WTC11 (cell line): ENCODE measurements around the gene CRTAP. TPM values are rescaled to one million over a fixed set of nuclear protein-coding genes. Genes with fewer than 3 reads are reported as not detected.
A peak's percentile ranks its signal among the peaks of the same experiment; 100 is the strongest.

Experiments used
- ATAC-seq: fragments of 200-7000 bp; cut with Tn5 transposase; 2 replicates; pipeline ENCODE4 v1.10.0; 2021; ENCODE audit warnings: mild to moderate bottlenecking, moderate library complexity
- CTCF ChIA-PET: fragments of 300-600 bp; sonication (Branson Sonifier 250); formaldehyde crosslinking; loops from one replicate; lab custom pipeline; 2021; ENCODE audit warnings: antibody characterized with exemption; lab: Charles Lee
- POLR2A ChIA-PET: fragments of 350-600 bp; sonication (Branson Sonifier 250); formaldehyde crosslinking; loops from one replicate; lab custom pipeline; 2021; ENCODE audit warnings: antibody characterized with exemption; lab: Charles Lee
- DNase-seq: peaks from one replicate; pipeline ENCODE4 v3.0.0; 2021; ENCODE audit warnings: low spot score
- H3K27ac Mint-ChIP-seq: 2 replicates; pipeline ENCODE4 v1.8.0; 2021; ENCODE audit warnings: mixed read lengths
- H3K27me3 Mint-ChIP-seq: 2 replicates; pipeline ENCODE4 v1.8.0; 2021; ENCODE audit warnings: low read depth, mild to moderate bottlenecking, moderate library complexity, mixed read lengths
- H3K36me3 Mint-ChIP-seq: 2 replicates; pipeline ENCODE4 v1.8.0; 2021; ENCODE audit warnings: mixed read lengths
- H3K4me1 Mint-ChIP-seq: 2 replicates; pipeline ENCODE4 v1.8.0; 2022; ENCODE audit warnings: mixed read lengths
- H3K4me3 Mint-ChIP-seq: 2 replicates; pipeline ENCODE4 v1.8.0; 2021; ENCODE audit warnings: mild to moderate bottlenecking, moderate library complexity, mixed read lengths
- H3K9me3 Mint-ChIP-seq: 2 replicates; pipeline ENCODE4 v1.8.0; 2021; ENCODE audit warnings: mixed read lengths
- CBFB ChIP-seq: sonication (generic); formaldehyde crosslinking; IDR thresholded peaks from 2 replicates; pipeline ENCODE4 v1.8.1; 2022; ENCODE audit warnings: mild to moderate bottlenecking, low read depth, missing genetic modification reagents
- EMX1 ChIP-seq: fragments of 250-450 bp; sonication (Bioruptor Pico); IDR thresholded peaks from 2 replicates; pipeline ENCODE4 v1.8.0; 2021; ENCODE audit warnings: mild to moderate bottlenecking
- ETV6 ChIP-seq: sonication (generic); formaldehyde crosslinking; IDR thresholded peaks from 2 replicates; pipeline ENCODE4 v1.8.1; 2022; ENCODE audit warnings: mild to moderate bottlenecking, missing genetic modification reagents
- FOXJ3 ChIP-seq: sonication (generic); formaldehyde crosslinking; IDR thresholded peaks from 2 replicates; pipeline ENCODE4 v1.9.0; 2021; ENCODE audit warnings: missing genetic modification reagents, mild to moderate bottlenecking, borderline replicate concordance
- HMGA2 ChIP-seq: fragments of 250-450 bp; sonication (Bioruptor Pico); IDR thresholded peaks from 2 replicates; pipeline ENCODE4 v1.4.0; 2021; ENCODE audit warnings: mild to moderate bottlenecking, moderate library complexity
- JAZF1 ChIP-seq: fragments of 250-450 bp; sonication (Bioruptor Pico); IDR thresholded peaks from 2 replicates; pipeline ENCODE4 v1.9.0; 2021; ENCODE audit warnings: moderate library complexity, mild to moderate bottlenecking, inconsistent platforms
- KAT7 ChIP-seq: sonication (generic); formaldehyde crosslinking; IDR thresholded peaks from 2 replicates; pipeline ENCODE4 v1.8.1; 2023; ENCODE audit warnings: missing genetic modification reagents, mild to moderate bottlenecking, borderline replicate concordance
- MXD4 ChIP-seq: fragments of 250-450 bp; sonication (Bioruptor Pico); IDR thresholded peaks from 2 replicates; pipeline ENCODE4 v1.8.0; 2021; ENCODE audit warnings: mild to moderate bottlenecking, moderate library complexity, borderline replicate concordance
- NFE2L1 ChIP-seq: sonication (generic); formaldehyde crosslinking; IDR thresholded peaks from 2 replicates; pipeline ENCODE4 v1.8.1; 2023; ENCODE audit warnings: missing genetic modification reagents
- SP1 ChIP-seq: sonication (generic); formaldehyde crosslinking; conservative IDR thresholded peaks from 2 replicates; pipeline ENCODE4 v1.8.1; 2022; ENCODE audit warnings: missing genetic modification reagents
- TEAD4 ChIP-seq: sonication (generic); formaldehyde crosslinking; IDR thresholded peaks from 2 replicates; pipeline ENCODE4 v1.8.0; 2022; ENCODE audit warnings: mild to moderate bottlenecking, missing genetic modification reagents
- ZNF423 ChIP-seq: fragments of 250-450 bp; sonication (Bioruptor Pico); IDR thresholded peaks from 2 replicates; pipeline ENCODE4 v2.1.2; 2022; ENCODE audit warnings: mild to moderate bottlenecking, moderate library complexity
- total RNA-seq: library from RNA; stranded (reverse); gene quantifications from 3 replicates; pipeline ENCODE4 v1.2.3, GENCODE V29; 2021
- TF ChIP-seq, protein P1 (sequence below): sonication (generic); formaldehyde crosslinking; IDR thresholded peaks from 2 replicates; pipeline ENCODE4 v1.8.0; 2022; ENCODE audit warnings: mild to moderate bottlenecking, missing genetic modification reagents
- TF ChIP-seq, protein P2 (sequence below): sonication (generic); formaldehyde crosslinking; IDR thresholded peaks from 2 replicates; pipeline ENCODE4 v1.8.0; 2022; ENCODE audit warnings: mild to moderate bottlenecking, missing genetic modification reagents
- TF ChIP-seq, protein P3 (sequence below): sonication (generic); formaldehyde crosslinking; IDR thresholded peaks from 2 replicates; pipeline ENCODE4 v1.8.0; 2023; ENCODE audit warnings: missing genetic modification reagents, mild to moderate bottlenecking, borderline replicate concordance
- TF ChIP-seq, protein P4 (sequence below): sonication (generic); formaldehyde crosslinking; IDR thresholded peaks from 2 replicates; pipeline ENCODE4 v1.8.0; 2022; ENCODE audit warnings: mild to moderate bottlenecking, missing genetic modification reagents
- TF ChIP-seq, protein P5 (sequence below): sonication (generic); formaldehyde crosslinking; IDR thresholded peaks from 2 replicates; pipeline ENCODE4 v1.8.1; 2023; ENCODE audit warnings: mild to moderate bottlenecking, moderate library complexity, missing genetic modification reagents
- TF ChIP-seq, protein P6 (sequence below): sonication (generic); formaldehyde crosslinking; conservative IDR thresholded peaks from 2 replicates; pipeline ENCODE4 v1.8.1; 2022; ENCODE audit warnings: mild to moderate bottlenecking, missing genetic modification reagents
- TF ChIP-seq, protein P7 (sequence below): sonication (generic); formaldehyde crosslinking; IDR thresholded peaks from 2 replicates; pipeline ENCODE4 v1.8.0; 2023; ENCODE audit warnings: mild to moderate bottlenecking, missing genetic modification reagents

The CRTAP gene
- total RNA-seq, 1 experiment from 2014 or later = 156 TPM

DNA sequence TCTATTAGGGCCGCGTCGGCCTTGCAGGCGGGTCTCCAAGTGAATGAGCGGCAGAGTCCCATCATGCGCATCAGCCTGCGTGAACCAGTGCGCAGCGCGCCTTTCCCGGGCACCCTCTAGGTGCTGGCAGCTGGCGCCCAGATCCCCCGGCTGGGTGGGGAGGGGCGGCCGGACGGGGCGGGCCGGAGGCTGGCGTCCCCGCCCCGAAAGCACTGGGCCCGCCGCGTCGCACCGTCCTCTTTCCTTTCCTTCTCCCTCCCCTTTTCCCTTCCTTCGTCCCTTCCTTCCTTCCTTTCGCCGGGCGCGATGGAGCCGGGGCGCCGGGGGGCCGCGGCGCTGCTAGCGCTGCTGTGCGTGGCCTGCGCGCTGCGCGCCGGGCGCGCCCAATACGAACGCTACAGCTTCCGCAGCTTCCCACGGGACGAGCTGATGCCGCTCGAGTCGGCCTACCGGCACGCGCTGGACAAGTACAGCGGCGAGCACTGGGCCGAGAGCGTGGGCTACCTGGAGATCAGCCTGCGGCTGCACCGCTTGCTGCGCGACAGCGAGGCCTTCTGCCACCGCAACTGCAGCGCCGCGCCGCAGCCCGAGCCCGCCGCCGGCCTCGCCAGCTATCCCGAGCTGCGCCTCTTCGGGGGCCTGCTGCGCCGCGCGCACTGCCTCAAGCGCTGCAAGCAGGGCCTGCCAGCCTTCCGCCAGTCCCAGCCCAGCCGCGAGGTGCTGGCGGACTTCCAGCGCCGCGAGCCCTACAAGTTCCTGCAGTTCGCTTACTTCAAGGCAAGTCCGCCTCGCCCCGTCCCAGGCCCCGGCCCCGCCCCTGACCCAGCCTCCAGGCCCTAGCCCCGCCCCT is at the start of gene CRTAP (continued):
- TF ChIP-seq, protein P1, sequence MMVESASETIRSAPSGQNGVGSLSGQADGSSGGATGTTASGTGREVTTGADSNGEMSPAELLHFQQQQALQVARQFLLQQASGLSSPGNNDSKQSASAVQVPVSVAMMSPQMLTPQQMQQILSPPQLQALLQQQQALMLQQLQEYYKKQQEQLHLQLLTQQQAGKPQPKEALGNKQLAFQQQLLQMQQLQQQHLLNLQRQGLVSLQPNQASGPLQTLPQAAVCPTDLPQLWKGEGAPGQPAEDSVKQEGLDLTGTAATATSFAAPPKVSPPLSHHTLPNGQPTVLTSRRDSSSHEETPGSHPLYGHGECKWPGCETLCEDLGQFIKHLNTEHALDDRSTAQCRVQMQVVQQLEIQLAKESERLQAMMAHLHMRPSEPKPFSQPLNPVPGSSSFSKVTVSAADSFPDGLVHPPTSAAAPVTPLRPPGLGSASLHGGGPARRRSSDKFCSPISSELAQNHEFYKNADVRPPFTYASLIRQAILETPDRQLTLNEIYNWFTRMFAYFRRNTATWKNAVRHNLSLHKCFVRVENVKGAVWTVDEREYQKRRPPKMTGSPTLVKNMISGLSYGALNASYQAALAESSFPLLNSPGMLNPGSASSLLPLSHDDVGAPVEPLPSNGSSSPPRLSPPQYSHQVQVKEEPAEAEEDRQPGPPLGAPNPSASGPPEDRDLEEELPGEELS (CRISPR knock-in tag) = peak; percentile 56; the same call in 1 of the 2 replicates
- TF ChIP-seq, protein P2, sequence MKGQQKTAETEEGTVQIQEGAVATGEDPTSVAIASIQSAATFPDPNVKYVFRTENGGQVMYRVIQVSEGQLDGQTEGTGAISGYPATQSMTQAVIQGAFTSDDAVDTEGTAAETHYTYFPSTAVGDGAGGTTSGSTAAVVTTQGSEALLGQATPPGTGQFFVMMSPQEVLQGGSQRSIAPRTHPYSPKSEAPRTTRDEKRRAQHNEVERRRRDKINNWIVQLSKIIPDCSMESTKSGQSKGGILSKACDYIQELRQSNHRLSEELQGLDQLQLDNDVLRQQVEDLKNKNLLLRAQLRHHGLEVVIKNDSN (CRISPR knock-in tag) = no peak
- TF ChIP-seq FOXJ3 (CRISPR knock-in tag) (no peak), SP1 (peak; percentile 81), JAZF1 (CRISPR knock-in tag) (no peak), ETV6 (CRISPR knock-in tag) (peak; percentile 76), HMGA2 (no peak)
- TF ChIP-seq, protein P3, sequence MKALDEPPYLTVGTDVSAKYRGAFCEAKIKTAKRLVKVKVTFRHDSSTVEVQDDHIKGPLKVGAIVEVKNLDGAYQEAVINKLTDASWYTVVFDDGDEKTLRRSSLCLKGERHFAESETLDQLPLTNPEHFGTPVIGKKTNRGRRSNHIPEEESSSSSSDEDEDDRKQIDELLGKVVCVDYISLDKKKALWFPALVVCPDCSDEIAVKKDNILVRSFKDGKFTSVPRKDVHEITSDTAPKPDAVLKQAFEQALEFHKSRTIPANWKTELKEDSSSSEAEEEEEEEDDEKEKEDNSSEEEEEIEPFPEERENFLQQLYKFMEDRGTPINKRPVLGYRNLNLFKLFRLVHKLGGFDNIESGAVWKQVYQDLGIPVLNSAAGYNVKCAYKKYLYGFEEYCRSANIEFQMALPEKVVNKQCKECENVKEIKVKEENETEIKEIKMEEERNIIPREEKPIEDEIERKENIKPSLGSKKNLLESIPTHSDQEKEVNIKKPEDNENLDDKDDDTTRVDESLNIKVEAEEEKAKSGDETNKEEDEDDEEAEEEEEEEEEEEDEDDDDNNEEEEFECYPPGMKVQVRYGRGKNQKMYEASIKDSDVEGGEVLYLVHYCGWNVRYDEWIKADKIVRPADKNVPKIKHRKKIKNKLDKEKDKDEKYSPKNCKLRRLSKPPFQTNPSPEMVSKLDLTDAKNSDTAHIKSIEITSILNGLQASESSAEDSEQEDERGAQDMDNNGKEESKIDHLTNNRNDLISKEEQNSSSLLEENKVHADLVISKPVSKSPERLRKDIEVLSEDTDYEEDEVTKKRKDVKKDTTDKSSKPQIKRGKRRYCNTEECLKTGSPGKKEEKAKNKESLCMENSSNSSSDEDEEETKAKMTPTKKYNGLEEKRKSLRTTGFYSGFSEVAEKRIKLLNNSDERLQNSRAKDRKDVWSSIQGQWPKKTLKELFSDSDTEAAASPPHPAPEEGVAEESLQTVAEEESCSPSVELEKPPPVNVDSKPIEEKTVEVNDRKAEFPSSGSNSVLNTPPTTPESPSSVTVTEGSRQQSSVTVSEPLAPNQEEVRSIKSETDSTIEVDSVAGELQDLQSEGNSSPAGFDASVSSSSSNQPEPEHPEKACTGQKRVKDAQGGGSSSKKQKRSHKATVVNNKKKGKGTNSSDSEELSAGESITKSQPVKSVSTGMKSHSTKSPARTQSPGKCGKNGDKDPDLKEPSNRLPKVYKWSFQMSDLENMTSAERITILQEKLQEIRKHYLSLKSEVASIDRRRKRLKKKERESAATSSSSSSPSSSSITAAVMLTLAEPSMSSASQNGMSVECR (CRISPR knock-in tag) = 0 out of 2 replicates have a peak, but pooled peaks have one; percentile 75
- TF ChIP-seq, protein P4, sequence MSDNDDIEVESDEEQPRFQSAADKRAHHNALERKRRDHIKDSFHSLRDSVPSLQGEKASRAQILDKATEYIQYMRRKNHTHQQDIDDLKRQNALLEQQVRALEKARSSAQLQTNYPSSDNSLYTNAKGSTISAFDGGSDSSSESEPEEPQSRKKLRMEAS (CRISPR knock-in tag) = peak; percentile 46; the same call in 1 of the 2 replicates

DNA sequence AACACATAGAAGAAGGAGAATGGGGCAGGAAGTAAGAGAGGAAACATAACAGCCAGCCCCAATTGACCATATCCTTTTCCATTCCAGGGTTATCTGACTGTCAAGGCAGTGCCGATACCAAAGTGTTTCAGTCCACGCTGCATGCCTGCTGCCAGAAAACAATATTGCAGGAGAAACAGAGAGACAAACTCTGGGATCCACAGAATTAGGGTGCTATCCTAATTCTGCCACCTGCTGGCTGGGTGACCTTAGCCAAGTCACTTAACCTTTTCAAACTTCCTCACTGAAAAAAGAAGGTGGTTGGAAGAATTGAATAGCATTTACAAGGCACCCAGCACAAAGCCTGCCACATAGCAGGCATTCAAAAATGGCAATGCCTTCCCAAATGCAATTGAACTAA is 48.9 kb upstream of the CRTAP start:
- TF ChIP-seq EMX1 (CRISPR knock-in tag) (no peak), ZNF423 (CRISPR knock-in tag) (no peak), HMGA2 (no peak), NFE2L1 (CRISPR knock-in tag) (no peak)
- TF ChIP-seq, protein P5, sequence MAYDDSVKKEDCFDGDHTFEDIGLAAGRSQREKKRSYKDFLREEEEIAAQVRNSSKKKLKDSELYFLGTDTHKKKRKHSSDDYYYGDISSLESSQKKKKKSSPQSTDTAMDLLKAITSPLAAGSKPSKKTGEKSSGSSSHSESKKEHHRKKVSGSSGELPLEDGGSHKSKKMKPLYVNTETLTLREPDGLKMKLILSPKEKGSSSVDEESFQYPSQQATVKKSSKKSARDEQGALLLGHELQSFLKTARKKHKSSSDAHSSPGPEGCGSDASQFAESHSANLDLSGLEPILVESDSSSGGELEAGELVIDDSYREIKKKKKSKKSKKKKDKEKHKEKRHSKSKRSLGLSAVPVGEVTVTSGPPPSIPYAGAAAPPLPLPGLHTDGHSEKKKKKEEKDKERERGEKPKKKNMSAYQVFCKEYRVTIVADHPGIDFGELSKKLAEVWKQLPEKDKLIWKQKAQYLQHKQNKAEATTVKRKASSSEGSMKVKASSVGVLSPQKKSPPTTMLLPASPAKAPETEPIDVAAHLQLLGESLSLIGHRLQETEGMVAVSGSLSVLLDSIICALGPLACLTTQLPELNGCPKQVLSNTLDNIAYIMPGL (CRISPR knock-in tag) = no peak
- TF ChIP-seq, all 79 proteins: peak for 0
- DNase-seq (no peak), ATAC-seq (no peak)
- POLR2A ChIA-PET = no interaction called here
- no peak overlapping the region for H3K4me3 Mint-ChIP-seq
- no peak overlapping the region for H3K27ac Mint-ChIP-seq
- peaks cover 4% of the 10 kb centered on the region for H3K36me3 Mint-ChIP-seq
- no peaks in the 10 kb centered on the region for H3K4me1 Mint-ChIP-seq
- H3K27me3 Mint-ChIP-seq = no peaks in the 10 kb centered on the region
- no peaks in the 10 kb centered on the region for H3K9me3 Mint-ChIP-seq
- CTCF ChIA-PET = no interaction called here

DNA sequence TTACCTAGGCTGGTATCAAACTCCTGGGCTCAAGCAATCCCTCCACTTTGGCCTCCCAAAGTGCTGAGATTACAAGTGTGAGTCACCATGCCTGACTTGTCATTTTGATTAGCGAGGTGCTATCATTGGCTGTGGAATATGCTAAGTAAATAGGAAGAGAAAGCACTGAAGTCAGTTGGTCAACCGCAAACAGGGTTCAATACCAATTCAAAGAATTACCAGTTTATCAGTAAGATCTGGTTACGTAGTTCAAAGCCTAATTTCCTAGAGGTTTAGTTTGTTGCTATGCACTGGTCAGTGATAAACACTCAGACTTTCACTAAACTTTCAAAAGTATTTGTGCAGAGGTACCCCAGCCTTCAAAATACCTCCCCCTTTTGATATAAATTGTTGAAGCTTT is 46.3 kb upstream of the CRTAP start:
- ATAC-seq = no peak
- no peak for TF ChIP-seq TEAD4 (CRISPR knock-in tag)
- TF ChIP-seq MXD4 (CRISPR knock-in tag) = no peak
- TF ChIP-seq, protein P6, sequence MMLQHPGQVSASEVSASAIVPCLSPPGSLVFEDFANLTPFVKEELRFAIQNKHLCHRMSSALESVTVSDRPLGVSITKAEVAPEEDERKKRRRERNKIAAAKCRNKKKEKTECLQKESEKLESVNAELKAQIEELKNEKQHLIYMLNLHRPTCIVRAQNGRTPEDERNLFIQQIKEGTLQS (CRISPR knock-in tag) = no peak
- no peak for TF ChIP-seq KAT7 (CRISPR knock-in tag)
- TF ChIP-seq CBFB = no peak
- TF ChIP-seq, protein P7, sequence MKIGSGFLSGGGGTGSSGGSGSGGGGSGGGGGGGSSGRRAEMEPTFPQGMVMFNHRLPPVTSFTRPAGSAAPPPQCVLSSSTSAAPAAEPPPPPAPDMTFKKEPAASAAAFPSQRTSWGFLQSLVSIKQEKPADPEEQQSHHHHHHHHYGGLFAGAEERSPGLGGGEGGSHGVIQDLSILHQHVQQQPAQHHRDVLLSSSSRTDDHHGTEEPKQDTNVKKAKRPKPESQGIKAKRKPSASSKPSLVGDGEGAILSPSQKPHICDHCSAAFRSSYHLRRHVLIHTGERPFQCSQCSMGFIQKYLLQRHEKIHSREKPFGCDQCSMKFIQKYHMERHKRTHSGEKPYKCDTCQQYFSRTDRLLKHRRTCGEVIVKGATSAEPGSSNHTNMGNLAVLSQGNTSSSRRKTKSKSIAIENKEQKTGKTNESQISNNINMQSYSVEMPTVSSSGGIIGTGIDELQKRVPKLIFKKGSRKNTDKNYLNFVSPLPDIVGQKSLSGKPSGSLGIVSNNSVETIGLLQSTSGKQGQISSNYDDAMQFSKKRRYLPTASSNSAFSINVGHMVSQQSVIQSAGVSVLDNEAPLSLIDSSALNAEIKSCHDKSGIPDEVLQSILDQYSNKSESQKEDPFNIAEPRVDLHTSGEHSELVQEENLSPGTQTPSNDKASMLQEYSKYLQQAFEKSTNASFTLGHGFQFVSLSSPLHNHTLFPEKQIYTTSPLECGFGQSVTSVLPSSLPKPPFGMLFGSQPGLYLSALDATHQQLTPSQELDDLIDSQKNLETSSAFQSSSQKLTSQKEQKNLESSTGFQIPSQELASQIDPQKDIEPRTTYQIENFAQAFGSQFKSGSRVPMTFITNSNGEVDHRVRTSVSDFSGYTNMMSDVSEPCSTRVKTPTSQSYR (CRISPR knock-in tag) = no peak
- no peak for TF ChIP-seq NFE2L1 (CRISPR knock-in tag)

More for the DNA sequence above, 46.3 kb upstream of the CRTAP start:
- Mint-ChIP-seq H3K4me1 (peaks cover 4% of the 10 kb centered on the region; the same call in 1 of the 2 replicates), H3K4me3 (no peak overlapping the region), H3K27ac (no peak overlapping the region), H3K9me3 (no peaks in the 10 kb centered on the region), H3K27me3 (no peaks in the 10 kb centered on the region), H3K36me3 (no peaks in the 10 kb centered on the region; the same call in 1 of the 2 replicates)
- ChIA-PET POLR2A (no interaction called here), CTCF (no interaction called here)
- DNase-seq = no peak
